ENCODE measurements around the gene TAF7L.

TAF7L gene

DNA sequence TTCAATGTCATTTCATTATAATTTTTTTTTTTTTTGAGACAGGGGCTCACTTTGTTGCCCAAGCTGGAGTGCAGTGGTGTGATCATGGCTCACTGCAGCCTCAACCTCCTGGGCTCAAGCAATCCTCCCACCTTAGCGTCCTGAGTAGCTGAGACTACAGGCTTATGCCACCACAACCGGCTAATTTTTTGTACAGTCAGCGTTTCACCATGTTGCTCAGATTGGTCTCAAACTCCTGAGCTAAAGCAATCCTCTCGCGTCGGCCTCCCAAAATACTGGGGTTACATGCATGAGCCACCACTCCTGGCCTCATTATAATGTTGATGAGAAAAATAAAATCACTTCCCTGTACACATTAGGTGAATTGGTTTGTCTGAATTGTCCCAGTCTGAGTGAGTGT lies 16.9 kb downstream of the TAF7L start:
- no peak for DNase-seq (ENCODE audit: low read depth)
- H3K4me3 ChIP-seq (ENCODE audit: low read length) = no peak overlapping the region
- TF ChIP-seq CTCF (IDR thresholded peaks at IDR 0.05; ENCODE audit: insufficient read depth, low read depth, low read length, missing control alignments) = no peak

DNA sequence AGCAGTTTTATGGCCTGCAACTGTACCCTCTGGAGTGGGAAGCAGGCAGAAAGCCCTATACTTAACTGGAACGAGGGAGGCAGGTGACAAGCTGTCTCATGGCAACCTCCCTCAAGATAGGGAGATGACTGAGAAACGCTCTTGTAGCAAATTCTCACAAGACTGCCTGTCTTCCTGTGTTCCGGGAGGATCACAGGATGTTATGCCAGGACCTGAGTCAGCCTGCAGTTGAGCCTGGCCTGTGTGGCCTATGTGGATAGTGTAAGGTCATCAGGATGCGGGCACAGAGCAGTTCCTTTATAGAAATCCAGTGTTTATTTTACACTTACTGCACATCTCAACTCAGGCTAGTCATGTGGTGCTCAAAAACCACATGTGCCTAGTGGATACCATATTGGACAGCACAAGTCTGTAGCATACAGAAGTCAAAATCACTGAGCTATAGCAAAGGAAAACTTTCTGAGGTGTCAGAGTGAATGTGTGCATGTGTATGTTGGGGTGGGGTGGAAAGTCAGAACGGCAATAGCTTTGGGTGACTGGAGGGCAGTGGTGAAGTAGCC lies 25.2 kb downstream of the TAF7L start:
- peak; percentile 29 for DNase-seq (ENCODE audit: low read depth)
- no peak for TF ChIP-seq CTCF (IDR thresholded peaks at IDR 0.05; ENCODE audit: insufficient read depth, low read depth, low read length, missing control alignments)
- no peak overlapping the region for H3K4me3 ChIP-seq (ENCODE audit: low read length)

DNA sequence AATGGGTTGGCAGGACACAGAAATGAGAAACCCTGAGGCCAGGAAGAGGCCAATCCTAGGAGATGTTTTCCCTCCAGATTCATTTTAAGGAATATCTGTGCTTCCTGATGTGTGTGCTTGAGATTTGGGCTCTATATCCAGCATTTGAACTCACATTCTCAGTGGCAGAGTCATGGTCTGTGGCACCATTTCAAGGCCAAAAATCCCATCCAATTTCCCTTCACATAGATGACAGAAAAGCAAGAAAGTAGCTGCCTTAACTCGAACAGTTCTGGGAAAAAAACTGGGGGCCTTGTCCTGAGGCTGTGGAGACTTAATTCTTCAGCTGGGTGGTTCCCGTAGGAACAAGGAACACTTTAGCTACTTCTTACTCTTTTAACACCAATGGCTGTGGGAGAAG lies 27.4 kb downstream of the TAF7L start:
- TF ChIP-seq CTCF (IDR thresholded peaks at IDR 0.05; ENCODE audit: insufficient read depth, low read depth, low read length, missing control alignments) = no peak
- H3K4me3 ChIP-seq (ENCODE audit: low read length) = no peak overlapping the region
- no peak for DNase-seq (ENCODE audit: low read depth)

DNA sequence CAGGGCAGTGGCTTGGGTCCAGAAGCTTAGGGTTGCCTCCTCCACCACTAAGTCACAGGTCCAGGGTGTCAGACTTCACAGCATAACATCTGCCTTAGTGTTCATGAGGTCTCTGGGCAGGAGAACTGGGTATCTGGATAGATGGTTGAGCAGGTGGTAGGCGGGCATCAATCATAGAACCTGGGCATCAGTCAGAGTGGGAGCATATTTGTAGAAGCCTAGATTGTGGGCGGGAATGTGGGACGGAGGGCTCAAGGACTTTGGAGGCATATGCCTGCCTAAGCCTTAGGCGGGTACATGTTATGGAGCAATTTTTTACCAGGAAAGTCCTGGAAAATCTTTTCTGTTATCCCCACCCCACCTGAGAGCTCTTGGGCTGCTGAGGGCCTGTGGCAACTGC lies 28.5 kb downstream of the TAF7L start:
- DNase-seq (ENCODE audit: low read depth) = no peak
- TF ChIP-seq CTCF (IDR thresholded peaks at IDR 0.05; ENCODE audit: insufficient read depth, low read depth, low read length, missing control alignments) = no peak

GRCh38 chrX:101260435-101260834 lies 30.7 kb downstream of the TAF7L start:
- DNase-seq (ENCODE audit: low read depth) = peak; percentile 15
- H3K4me3 ChIP-seq (ENCODE audit: low read length) = no peak overlapping the region
- TF ChIP-seq CTCF (IDR thresholded peaks at IDR 0.05; ENCODE audit: insufficient read depth, low read depth, low read length, missing control alignments) = peak; percentile 36

More for the DNA sequence above, 28.5 kb downstream of the TAF7L start:
- no peak overlapping the region for H3K4me3 ChIP-seq (ENCODE audit: low read length)

DNA sequence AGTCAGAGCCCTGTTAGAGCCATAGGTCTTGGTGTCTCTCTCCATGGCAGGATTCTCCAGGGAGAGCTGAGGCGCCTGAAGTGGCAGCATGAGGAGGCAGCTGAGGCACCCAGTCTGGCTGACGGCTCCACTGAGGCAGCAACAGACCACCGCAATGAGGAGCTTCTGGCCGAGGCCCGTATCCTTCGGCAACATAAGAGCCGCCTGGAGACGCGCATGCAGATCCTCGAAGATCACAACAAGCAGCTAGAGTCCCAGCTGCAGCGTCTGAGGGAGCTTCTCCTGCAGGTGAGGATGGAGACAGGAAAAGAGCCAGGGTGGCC lies 32.9 kb downstream of the TAF7L start:
- DNase-seq (ENCODE audit: low read depth) = no peak
- TF ChIP-seq CTCF (IDR thresholded peaks at IDR 0.05; ENCODE audit: insufficient read depth, low read depth, low read length, missing control alignments) = no peak
- H3K4me3 ChIP-seq (ENCODE audit: low read length) = no peak overlapping the region

- TF ChIP-seq CTCF (IDR thresholded peaks at IDR 0.05; ENCODE audit: insufficient read depth, low read depth, low read length, missing control alignments) = no peak
- DNase-seq (ENCODE audit: low read depth) = no peak
- no peak overlapping the region for H3K4me3 ChIP-seq (ENCODE audit: low read length)
Measured at GRCh38 chrX:101257448-101258258, 33.5 kb downstream of the TAF7L start.

Measured in epithelial cell of esophagus (primary cell).